CD4-positive, alpha-beta T cell (primary cell): Measurements from ENCODE around the gene SAMD14. TPM values are rescaled to one million over a fixed set of nuclear protein-coding genes. Genes with fewer than 3 reads are reported as not detected.

Experiments used
- ATAC-seq: fragments of 200-7000 bp; cut with Tn5 transposase; one replicate; pipeline ENCODE4 v1.10.0; 2022; ENCODE audit warnings: mild to moderate bottlenecking; ENCODE audit not compliant: poor library complexity
- CTCF ChIA-PET: fragments of 350-600 bp; sonication (Branson Sonifier 250); formaldehyde crosslinking; loops from one replicate; lab custom pipeline; 2021; ENCODE audit warnings: antibody characterized with exemption, inconsistent platforms; lab: Charles Lee
- POLR2A ChIA-PET: fragments of 350-600 bp; sonication (Branson Sonifier 250); formaldehyde crosslinking; loops from one replicate; lab custom pipeline; 2021; ENCODE audit warnings: antibody characterized with exemption, inconsistent platforms; lab: Charles Lee
- DNase-seq, 14 experiments: peaks; one replicate each; pipeline ENCODE4 v3.0.0-alpha.2; 2013 to 2020; ENCODE audit warnings: mixed read lengths in 2 of 14
- H3K27ac ChIP-seq, 2 donors: one replicate each; pipeline versions ENCODE4 v1.5.1 to v1.7.0; 2013; ENCODE audit warnings: low read length in 2 of 2, low read depth in 1 of 2, mild to moderate bottlenecking in 1 of 2
- H3K27me3 ChIP-seq, 2 experiments: 1 replicate in 1 of 2; 2 replicates in 1 of 2; pipeline versions ENCODE4 v1.6.1 to v1.7.0; 2013; ENCODE audit warnings: low read length in 2 of 2, control low read depth in 1 of 2, mild to moderate bottlenecking in 1 of 2, moderate library complexity in 1 of 2; ENCODE audit not compliant: insufficient read depth in 2 of 2, control insufficient read depth in 1 of 2
- H3K36me3 ChIP-seq: one replicate; pipeline ENCODE4 v1.6.1; 2013; ENCODE audit warnings: low read length, control low read depth; ENCODE audit not compliant: insufficient read depth
- H3K4me1 ChIP-seq: one replicate; pipeline ENCODE4 v1.6.1; 2013; ENCODE audit warnings: low read length, control low read depth; ENCODE audit not compliant: insufficient read depth
- H3K4me3 ChIP-seq: one replicate; pipeline ENCODE4 v1.5.1; 2013; ENCODE audit warnings: mild to moderate bottlenecking, low read length, moderate library complexity
- H3K9me3 ChIP-seq, 2 experiments: 1 replicate in 1 of 2; 2 replicates in 1 of 2; pipeline versions ENCODE4 v1.6.1 to v1.7.0; 2013; ENCODE audit warnings: low read length in 2 of 2, mild to moderate bottlenecking in 2 of 2, control low read depth in 1 of 2, moderate library complexity in 1 of 2; ENCODE audit not compliant: control insufficient read depth in 1 of 2, insufficient read depth in 1 of 2
- H3K27ac Mint-ChIP-seq: one replicate; pipeline ENCODE4 v1.8.0; 2020; ENCODE audit warnings: mixed read lengths
- H3K27me3 Mint-ChIP-seq: one replicate; pipeline ENCODE4 v1.8.0; 2021; ENCODE audit warnings: mixed read lengths
- H3K36me3 Mint-ChIP-seq: one replicate; pipeline ENCODE4 v1.8.0; 2021; ENCODE audit warnings: low read depth, mixed read lengths
- H3K4me1 Mint-ChIP-seq: one replicate; pipeline ENCODE4 v1.8.0; 2021; ENCODE audit warnings: low read depth, mixed read lengths
- H3K4me3 Mint-ChIP-seq: one replicate; pipeline ENCODE4 v1.8.0; 2020; ENCODE audit warnings: mild to moderate bottlenecking, mixed read lengths
- H3K9me3 Mint-ChIP-seq: one replicate; pipeline ENCODE4 v1.8.0; 2020; ENCODE audit warnings: mixed read lengths
- intact Hi-C, 2 experiments: fragments of 100-400 bp; cut with DNase I in 1 of 2; cut with micrococcal nuclease in 1 of 2; formaldehyde crosslinking; loops; one replicate each; pipeline versions ENCODE4 v1.15.1 to v1.9.0; 2023 to 2025; cut with DNase I, micrococcal nuclease
- total RNA-seq, 174 experiments: library from RNA in 2 of 174; stranded (reverse) in 2 of 174; gene quantifications; one replicate each; pipeline ENCODE4 v1.2.3 and lab custom pipeline; 2021 to 2026
- TF ChIP-seq, protein P1 (sequence below): fragments of 200-600 bp; IDR thresholded peaks from one replicate; pipeline ENCODE4 v1.8.0; 2022; ENCODE audit warnings: antibody characterized with exemption, mild to moderate bottlenecking

Gene SAMD14
- total RNA-seq, 2 experiments from 2014 or later, result 0.33 to 0.53 TPM

GRCh38 chr17:50123649-50124349 lies 6.2 kb downstream of the SAMD14 start:
- ChIA-PET POLR2A (interaction anchor here (1.3 kb wide), 1 partner anchor 38 kb away, joined by 3 read pairs; no protein-coding TSS in a partner anchor), CTCF (interaction anchor here (1.5 kb wide), 1 partner anchor 9 kb away, joined by 4 read pairs; no protein-coding TSS in a partner anchor)
- H3K4me1 ChIP-seq, result peaks cover 9% of the 10 kb centered on the region
- TF ChIP-seq, protein P1, sequence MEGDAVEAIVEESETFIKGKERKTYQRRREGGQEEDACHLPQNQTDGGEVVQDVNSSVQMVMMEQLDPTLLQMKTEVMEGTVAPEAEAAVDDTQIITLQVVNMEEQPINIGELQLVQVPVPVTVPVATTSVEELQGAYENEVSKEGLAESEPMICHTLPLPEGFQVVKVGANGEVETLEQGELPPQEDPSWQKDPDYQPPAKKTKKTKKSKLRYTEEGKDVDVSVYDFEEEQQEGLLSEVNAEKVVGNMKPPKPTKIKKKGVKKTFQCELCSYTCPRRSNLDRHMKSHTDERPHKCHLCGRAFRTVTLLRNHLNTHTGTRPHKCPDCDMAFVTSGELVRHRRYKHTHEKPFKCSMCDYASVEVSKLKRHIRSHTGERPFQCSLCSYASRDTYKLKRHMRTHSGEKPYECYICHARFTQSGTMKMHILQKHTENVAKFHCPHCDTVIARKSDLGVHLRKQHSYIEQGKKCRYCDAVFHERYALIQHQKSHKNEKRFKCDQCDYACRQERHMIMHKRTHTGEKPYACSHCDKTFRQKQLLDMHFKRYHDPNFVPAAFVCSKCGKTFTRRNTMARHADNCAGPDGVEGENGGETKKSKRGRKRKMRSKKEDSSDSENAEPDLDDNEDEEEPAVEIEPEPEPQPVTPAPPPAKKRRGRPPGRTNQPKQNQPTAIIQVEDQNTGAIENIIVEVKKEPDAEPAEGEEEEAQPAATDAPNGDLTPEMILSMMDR, result no peak
- peaks cover 5% of the 10 kb centered on the region for H3K4me1 Mint-ChIP-seq
- H3K27me3 Mint-ChIP-seq, result peaks cover 28% of the 10 kb centered on the region
- no peaks in the 10 kb centered on the region for H3K9me3 ChIP-seq
- no peaks in the 10 kb centered on the region for H3K36me3 Mint-ChIP-seq
- H3K27ac ChIP-seq, result no peak overlapping the region
- no peak overlapping the region for H3K27ac Mint-ChIP-seq
- ATAC-seq, result no peak
- intact Hi-C loops, result no loop called here
- H3K36me3 ChIP-seq, result no peaks in the 10 kb centered on the region
- H3K4me3 Mint-ChIP-seq, result no peak overlapping the region
- no peak overlapping the region for H3K4me3 ChIP-seq
- DNase-seq, result no peak
- peaks cover 1 to 8% of the 10 kb centered on the region in 2 experiments for H3K27me3 ChIP-seq
- H3K9me3 Mint-ChIP-seq, result no peaks in the 10 kb centered on the region

GRCh38 chr17:50122945-50123344 lies 7.0 kb downstream of the SAMD14 start:
- peaks cover 29% of the 10 kb centered on the region for H3K27me3 Mint-ChIP-seq
- no peak overlapping the region for H3K4me3 Mint-ChIP-seq
- intact Hi-C loops, result no loop called here
- ChIA-PET CTCF (interaction anchor here (1.5 kb wide), 1 partner anchor 8 kb away, joined by 4 read pairs; no protein-coding TSS in a partner anchor), POLR2A (interaction anchor here (0.6 to 1.3 kb wide), 2 partner anchors 39 to 380 kb away, joined by 3 read pairs; no protein-coding TSS in a partner anchor)
- ATAC-seq (no peak), DNase-seq (no peak)
- Histone ChIP-seq H3K4me3 (no peak overlapping the region), H3K4me1 (peaks cover 3% of the 10 kb centered on the region), H3K27ac (no peak overlapping the region), H3K27me3 (peaks cover 0 to 3% of the 10 kb centered on the region in 2 experiments), H3K36me3 (no peaks in the 10 kb centered on the region), H3K9me3 (no peaks in the 10 kb centered on the region)
- H3K4me1 Mint-ChIP-seq, result no peaks in the 10 kb centered on the region
- no peak overlapping the region for H3K27ac Mint-ChIP-seq
- H3K9me3 Mint-ChIP-seq, result no peaks in the 10 kb centered on the region
- H3K36me3 Mint-ChIP-seq, result no peaks in the 10 kb centered on the region
- TF ChIP-seq, protein P1, result no peak

DNA sequence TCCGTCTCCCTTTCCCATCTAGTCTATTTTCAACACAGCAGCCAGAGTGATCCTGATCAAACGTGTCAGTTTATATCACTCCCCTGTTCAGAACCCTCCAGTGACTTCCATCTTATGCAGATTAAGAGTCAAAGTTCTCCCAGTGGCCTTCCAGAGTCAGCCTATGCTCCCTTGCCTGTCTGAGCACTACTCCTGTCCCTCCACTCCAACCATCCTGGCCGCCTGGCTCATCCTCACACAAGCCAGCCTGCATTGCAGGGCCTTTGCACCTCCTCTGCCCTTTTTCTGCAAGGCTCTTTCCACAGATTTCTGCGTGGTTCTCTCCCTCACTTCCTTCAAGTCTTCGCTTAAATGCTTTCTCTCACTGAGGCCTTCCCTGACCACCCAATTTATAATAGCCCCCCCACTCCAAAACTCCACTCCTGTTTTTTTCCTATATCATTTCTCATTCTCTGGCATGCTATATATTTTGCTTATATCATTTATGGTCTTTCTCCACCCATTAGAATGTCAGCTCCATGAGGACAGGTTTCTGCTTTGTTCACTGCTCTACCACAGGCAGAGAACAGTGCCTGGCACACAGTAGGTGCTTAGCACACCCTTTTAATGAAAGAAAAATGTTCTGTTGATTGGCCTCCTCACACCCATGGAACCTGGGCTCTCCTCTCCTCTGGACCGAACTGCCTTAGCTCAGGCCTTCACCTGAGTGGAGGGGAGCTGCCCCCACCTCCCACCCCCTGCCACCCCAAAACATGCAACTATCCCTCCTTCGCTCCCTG lies 9.3 kb downstream of the SAMD14 start:
- H3K4me1 ChIP-seq, result peaks cover 11% of the 10 kb centered on the region
- Mint-ChIP-seq H3K4me3 (no peak overlapping the region), H3K36me3 (no peaks in the 10 kb centered on the region), H3K4me1 (peaks cover 7% of the 10 kb centered on the region), H3K27me3 (peaks cover 41% of the 10 kb centered on the region), H3K27ac (no peak overlapping the region), H3K9me3 (no peaks in the 10 kb centered on the region)
- ATAC-seq, result no peak
- DNase-seq, result no peak
- H3K27me3 ChIP-seq, result peaks cover 5 to 17% of the 10 kb centered on the region in 2 experiments
- H3K4me3 ChIP-seq, result no peak overlapping the region
- TF ChIP-seq, protein P1, result no peak
- intact Hi-C loops, result no loop called here
- ChIA-PET CTCF (no interaction called here), POLR2A (interaction anchor here (1.4 kb wide), 1 partner anchor 25 kb away, joined by 3 read pairs; the partner anchor contains the start of gene PDK2)
- H3K9me3 ChIP-seq, result no peaks in the 10 kb centered on the region
- no peak overlapping the region for H3K27ac ChIP-seq
- H3K36me3 ChIP-seq, result no peaks in the 10 kb centered on the region
